Measurements from ENCODE around the gene ZNF800. TPM values are rescaled to one million over a fixed set of nuclear protein-coding genes. Genes with fewer than 3 reads are reported as not detected.

The ZNF800 gene, protein sequence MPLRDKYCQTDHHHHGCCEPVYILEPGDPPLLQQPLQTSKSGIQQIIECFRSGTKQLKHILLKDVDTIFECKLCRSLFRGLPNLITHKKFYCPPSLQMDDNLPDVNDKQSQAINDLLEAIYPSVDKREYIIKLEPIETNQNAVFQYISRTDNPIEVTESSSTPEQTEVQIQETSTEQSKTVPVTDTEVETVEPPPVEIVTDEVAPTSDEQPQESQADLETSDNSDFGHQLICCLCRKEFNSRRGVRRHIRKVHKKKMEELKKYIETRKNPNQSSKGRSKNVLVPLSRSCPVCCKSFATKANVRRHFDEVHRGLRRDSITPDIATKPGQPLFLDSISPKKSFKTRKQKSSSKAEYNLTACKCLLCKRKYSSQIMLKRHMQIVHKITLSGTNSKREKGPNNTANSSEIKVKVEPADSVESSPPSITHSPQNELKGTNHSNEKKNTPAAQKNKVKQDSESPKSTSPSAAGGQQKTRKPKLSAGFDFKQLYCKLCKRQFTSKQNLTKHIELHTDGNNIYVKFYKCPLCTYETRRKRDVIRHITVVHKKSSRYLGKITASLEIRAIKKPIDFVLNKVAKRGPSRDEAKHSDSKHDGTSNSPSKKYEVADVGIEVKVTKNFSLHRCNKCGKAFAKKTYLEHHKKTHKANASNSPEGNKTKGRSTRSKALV
- 10 to 100 TPM; 18.6 to 20.0 TPM for total RNA-seq

DNA sequence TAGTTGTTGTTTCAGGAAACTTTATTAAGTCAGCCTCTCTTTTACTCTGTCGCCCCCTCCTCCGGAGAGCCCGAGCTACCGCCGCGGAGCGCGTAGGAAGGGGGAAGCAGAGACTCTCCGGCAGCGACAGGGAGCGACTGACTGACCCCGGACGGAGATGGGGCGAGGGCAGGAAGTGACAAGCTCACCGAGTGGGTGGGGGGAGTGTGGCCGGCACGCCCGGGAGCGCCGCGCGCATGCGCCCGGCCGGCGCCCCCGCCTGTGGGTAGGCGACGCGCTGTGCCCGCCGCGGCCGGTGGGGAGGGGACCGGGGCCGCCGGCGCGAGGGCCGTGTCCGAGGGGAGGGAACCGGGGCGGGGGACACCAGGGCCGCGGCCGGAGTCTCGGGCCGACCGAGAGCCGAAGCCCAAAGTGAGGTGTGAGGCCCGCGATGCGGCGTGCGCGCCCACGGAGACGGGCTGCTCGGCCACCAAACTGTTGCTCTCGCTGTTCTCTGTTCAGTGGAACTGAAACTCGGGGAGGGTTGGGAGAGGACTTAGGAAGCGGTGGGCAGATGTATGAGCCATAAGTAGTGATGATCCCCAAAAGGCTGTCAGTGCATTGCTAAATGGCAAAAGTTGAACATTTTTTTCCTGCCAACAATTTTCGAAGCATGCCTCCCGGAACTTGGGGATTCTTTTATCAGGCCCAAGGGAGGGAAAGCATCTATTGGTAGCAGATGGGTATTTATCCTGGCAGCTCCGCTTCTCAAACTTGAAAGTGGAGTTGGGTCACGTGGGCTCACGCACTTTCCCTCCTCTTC lies at the start of gene ZNF800:
Gene ZNF800, minus strand, starts transcription at position 143 of the 802 bp plus-strand sequence. CDS start 1,151 bp downstream, outside the sequence.

Other genes with a start within 250 kb of the ZNF800 start
- gene GRM8, start 139.8 kb downstream of the ZNF800 start, total RNA-seq, result not detected
- 10 to 100 TPM; 18.6 to 25.8 TPM for gene GCC1, start 192.9 kb upstream of the ZNF800 start, total RNA-seq
- gene ARF5, start 195.7 kb upstream of the ZNF800 start, total RNA-seq, result 100 to 1,000 TPM in 1 of 2 donors, 10 to 100 TPM in 1; 83.3 to 142 TPM
- gene FSCN3, start 201.0 kb upstream of the ZNF800 start, total RNA-seq, result 1 to 10 TPM in 1 of 2 donors, under 1 TPM in 1; 0.67 to 1.4 TPM
- gene PAX4, start 225.4 kb upstream of the ZNF800 start, total RNA-seq, result not detected

Data from melanocyte of skin (primary cell).